ENCODE data around the gene FHIT.

DNA sequence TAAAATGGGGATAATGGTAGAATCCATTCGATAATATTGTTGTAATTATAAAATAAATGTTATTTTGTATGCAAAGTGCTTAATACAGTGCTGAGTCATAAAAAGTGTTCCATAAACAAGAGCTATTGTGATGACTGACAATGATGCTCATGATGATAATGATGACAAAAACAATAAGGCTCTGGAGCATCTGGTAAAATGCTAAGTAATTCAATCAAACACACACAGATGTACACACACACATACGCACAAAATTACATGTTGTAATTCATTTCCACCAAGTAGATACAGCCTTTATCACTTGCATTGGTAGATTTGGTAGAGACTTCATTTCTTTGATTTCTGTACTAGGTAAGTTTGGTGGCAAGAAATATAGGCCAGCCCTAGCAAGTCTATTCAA lies 163.8 kb downstream of the FHIT start:
- TF ChIP-seq, protein P1, sequence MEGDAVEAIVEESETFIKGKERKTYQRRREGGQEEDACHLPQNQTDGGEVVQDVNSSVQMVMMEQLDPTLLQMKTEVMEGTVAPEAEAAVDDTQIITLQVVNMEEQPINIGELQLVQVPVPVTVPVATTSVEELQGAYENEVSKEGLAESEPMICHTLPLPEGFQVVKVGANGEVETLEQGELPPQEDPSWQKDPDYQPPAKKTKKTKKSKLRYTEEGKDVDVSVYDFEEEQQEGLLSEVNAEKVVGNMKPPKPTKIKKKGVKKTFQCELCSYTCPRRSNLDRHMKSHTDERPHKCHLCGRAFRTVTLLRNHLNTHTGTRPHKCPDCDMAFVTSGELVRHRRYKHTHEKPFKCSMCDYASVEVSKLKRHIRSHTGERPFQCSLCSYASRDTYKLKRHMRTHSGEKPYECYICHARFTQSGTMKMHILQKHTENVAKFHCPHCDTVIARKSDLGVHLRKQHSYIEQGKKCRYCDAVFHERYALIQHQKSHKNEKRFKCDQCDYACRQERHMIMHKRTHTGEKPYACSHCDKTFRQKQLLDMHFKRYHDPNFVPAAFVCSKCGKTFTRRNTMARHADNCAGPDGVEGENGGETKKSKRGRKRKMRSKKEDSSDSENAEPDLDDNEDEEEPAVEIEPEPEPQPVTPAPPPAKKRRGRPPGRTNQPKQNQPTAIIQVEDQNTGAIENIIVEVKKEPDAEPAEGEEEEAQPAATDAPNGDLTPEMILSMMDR (IDR thresholded peaks at IDR 0.05; ENCODE audit: low read depth, low read length, missing input control), result no peak
- TF ChIP-seq SP1 (IDR thresholded peaks at IDR 0.05), result no peak
- TF ChIP-seq, protein P2, sequence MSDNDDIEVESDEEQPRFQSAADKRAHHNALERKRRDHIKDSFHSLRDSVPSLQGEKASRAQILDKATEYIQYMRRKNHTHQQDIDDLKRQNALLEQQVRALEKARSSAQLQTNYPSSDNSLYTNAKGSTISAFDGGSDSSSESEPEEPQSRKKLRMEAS (IDR thresholded peaks at IDR 0.05), result no peak
- no peak for TF ChIP-seq TAF1 (conservative IDR thresholded peaks at IDR 0.05)
- no peak for TF ChIP-seq RAD21 (IDR thresholded peaks at IDR 0.05)
- TF ChIP-seq EGR1 (IDR thresholded peaks at IDR 0.05; ENCODE audit: low read depth in 2 of 2), result no peak
- TF ChIP-seq GABPA (IDR thresholded peaks at IDR 0.05 in 1 of 2, conservative IDR thresholded peaks at IDR 0.05 in 1 of 2), result no peak
- TF ChIP-seq YY1 (IDR thresholded peaks at IDR 0.05), result no peak
- TF ChIP-seq JUND (IDR thresholded peaks at IDR 0.05), result no peak
- TF ChIP-seq, protein P3, sequence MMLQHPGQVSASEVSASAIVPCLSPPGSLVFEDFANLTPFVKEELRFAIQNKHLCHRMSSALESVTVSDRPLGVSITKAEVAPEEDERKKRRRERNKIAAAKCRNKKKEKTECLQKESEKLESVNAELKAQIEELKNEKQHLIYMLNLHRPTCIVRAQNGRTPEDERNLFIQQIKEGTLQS (IDR thresholded peaks at IDR 0.05), result no peak

Data from liver (tissue), 3 donors.